ENCODE results near the gene CCDC190.

GRCh38 chr1:162851341-162851740, 9.6 kb downstream of the CCDC190 start:
- TF ChIP-seq, protein P1, sequence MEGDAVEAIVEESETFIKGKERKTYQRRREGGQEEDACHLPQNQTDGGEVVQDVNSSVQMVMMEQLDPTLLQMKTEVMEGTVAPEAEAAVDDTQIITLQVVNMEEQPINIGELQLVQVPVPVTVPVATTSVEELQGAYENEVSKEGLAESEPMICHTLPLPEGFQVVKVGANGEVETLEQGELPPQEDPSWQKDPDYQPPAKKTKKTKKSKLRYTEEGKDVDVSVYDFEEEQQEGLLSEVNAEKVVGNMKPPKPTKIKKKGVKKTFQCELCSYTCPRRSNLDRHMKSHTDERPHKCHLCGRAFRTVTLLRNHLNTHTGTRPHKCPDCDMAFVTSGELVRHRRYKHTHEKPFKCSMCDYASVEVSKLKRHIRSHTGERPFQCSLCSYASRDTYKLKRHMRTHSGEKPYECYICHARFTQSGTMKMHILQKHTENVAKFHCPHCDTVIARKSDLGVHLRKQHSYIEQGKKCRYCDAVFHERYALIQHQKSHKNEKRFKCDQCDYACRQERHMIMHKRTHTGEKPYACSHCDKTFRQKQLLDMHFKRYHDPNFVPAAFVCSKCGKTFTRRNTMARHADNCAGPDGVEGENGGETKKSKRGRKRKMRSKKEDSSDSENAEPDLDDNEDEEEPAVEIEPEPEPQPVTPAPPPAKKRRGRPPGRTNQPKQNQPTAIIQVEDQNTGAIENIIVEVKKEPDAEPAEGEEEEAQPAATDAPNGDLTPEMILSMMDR (conservative IDR thresholded peaks at IDR 0.05; ENCODE audit: low read depth in 2 of 2) = no peak
- TF ChIP-seq EZH2 (IDR thresholded peaks at IDR 0.05; ENCODE audit: low read depth, unreplicated experiment) (no peak), JUNB (IDR thresholded peaks at IDR 0.05; ENCODE audit: unreplicated experiment) (no peak), POLR2AphosphoS5 (IDR thresholded peaks at IDR 0.05; ENCODE audit: low read depth) (no peak), EZH2phosphoT487 (IDR thresholded peaks at IDR 0.05; ENCODE audit: unreplicated experiment) (no peak), CREB1 (CRISPR knock-in tag; IDR thresholded peaks at IDR 0.05; ENCODE audit: low read depth) (no peak), NANOG (IDR thresholded peaks at IDR 0.05; ENCODE audit: borderline replicate concordance) (no peak), ETS1 (IDR thresholded peaks at IDR 0.05) (no peak), ZNF331 (CRISPR knock-in tag; IDR thresholded peaks at IDR 0.05; ENCODE audit: low read depth) (no peak)
- TF ChIP-seq, protein P2, sequence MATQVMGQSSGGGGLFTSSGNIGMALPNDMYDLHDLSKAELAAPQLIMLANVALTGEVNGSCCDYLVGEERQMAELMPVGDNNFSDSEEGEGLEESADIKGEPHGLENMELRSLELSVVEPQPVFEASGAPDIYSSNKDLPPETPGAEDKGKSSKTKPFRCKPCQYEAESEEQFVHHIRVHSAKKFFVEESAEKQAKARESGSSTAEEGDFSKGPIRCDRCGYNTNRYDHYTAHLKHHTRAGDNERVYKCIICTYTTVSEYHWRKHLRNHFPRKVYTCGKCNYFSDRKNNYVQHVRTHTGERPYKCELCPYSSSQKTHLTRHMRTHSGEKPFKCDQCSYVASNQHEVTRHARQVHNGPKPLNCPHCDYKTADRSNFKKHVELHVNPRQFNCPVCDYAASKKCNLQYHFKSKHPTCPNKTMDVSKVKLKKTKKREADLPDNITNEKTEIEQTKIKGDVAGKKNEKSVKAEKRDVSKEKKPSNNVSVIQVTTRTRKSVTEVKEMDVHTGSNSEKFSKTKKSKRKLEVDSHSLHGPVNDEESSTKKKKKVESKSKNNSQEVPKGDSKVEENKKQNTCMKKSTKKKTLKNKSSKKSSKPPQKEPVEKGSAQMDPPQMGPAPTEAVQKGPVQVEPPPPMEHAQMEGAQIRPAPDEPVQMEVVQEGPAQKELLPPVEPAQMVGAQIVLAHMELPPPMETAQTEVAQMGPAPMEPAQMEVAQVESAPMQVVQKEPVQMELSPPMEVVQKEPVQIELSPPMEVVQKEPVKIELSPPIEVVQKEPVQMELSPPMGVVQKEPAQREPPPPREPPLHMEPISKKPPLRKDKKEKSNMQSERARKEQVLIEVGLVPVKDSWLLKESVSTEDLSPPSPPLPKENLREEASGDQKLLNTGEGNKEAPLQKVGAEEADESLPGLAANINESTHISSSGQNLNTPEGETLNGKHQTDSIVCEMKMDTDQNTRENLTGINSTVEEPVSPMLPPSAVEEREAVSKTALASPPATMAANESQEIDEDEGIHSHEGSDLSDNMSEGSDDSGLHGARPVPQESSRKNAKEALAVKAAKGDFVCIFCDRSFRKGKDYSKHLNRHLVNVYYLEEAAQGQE (IDR thresholded peaks at IDR 0.05; ENCODE audit: unreplicated experiment) = no peak
